Spleen (tissue), 11 donors: ENCODE measurements around the gene RUVBL1. TPM values are rescaled to one million over a fixed set of nuclear protein-coding genes. Genes with fewer than 3 reads are reported as not detected.

Experiments used
- DNase-seq: peaks from one replicate; pipeline ENCODE4 v3.0.0-alpha.2; 2020
- H3K27ac ChIP-seq, 8 donors: fragments of 200-600 bp; sonication (generic) in 7 of 8; 1 replicate in 4 of 8; 2 replicates in 4 of 8; pipeline versions ENCODE4 v1.5.0 to v1.8.0; 2016 to 2021; ENCODE audit warnings: inconsistent platforms in 4 of 8, mild to moderate bottlenecking in 4 of 8, moderate library complexity in 1 of 8
- H3K27me3 ChIP-seq, 7 donors: fragments of 200-600 bp; sonication (generic) in 6 of 7; replicated peaks in 1 of 7; 1 replicate in 4 of 7; 2 replicates in 3 of 7; pipeline versions ENCODE4 v1.5.0 to v1.8.0; 2016 to 2021; ENCODE audit warnings: inconsistent platforms in 3 of 7, mild to moderate bottlenecking in 1 of 7
- H3K36me3 ChIP-seq, 6 donors: fragments of 200-600 bp; sonication (generic) in 5 of 6; 1 replicate in 4 of 6; 2 replicates in 2 of 6; pipeline versions ENCODE4 v1.5.0 to v1.8.0; 2016 to 2021; ENCODE audit warnings: inconsistent platforms in 2 of 6
- H3K4me1 ChIP-seq, 6 donors: fragments of 200-600 bp; sonication (generic) in 5 of 6; 1 replicate in 3 of 6; 2 replicates in 3 of 6; pipeline versions ENCODE4 v1.5.0 to v1.8.0; 2016 to 2021; ENCODE audit warnings: inconsistent platforms in 3 of 6
- H3K4me3 ChIP-seq, 8 donors: fragments of 200-600 bp; sonication (generic) in 7 of 8; 1 replicate in 4 of 8; 2 replicates in 4 of 8; pipeline versions ENCODE4 v1.5.0 to v1.8.0; 2016 to 2021; ENCODE audit warnings: inconsistent platforms in 4 of 8, mild to moderate bottlenecking in 4 of 8, moderate library complexity in 2 of 8
- H3K9me3 ChIP-seq, 8 donors: fragments of 200-600 bp; sonication (generic) in 7 of 8; 1 replicate in 4 of 8; 2 replicates in 4 of 8; pipeline versions ENCODE4 v1.5.0 to v1.8.0; 2016 to 2021; ENCODE audit warnings: inconsistent platforms in 4 of 8
- POLR2A ChIP-seq, 3 donors: fragments of 450-650 bp; IDR thresholded peaks; one replicate each; pipeline ENCODE4 v1.5.1; 2017; ENCODE audit warnings: antibody characterized with exemption in 3 of 3, mild to moderate bottlenecking in 1 of 3
- POLR2AphosphoS5 ChIP-seq, 3 donors: sonication (generic); formaldehyde crosslinking; IDR thresholded peaks; one replicate each; pipeline ENCODE4 v1.5.1; 2017; ENCODE audit warnings: antibody characterized with exemption in 3 of 3
- WGBS, 5 donors: extraction: QIAGEN DNeasy Blood & Tissue Kit in 3 of 5; methylation state at CpG; one replicate each; pipeline versions ENCODE4 v1.1.5 to v1.1.7; 2013 to 2018; 5-methylcytosine and 5-hydroxymethylcytosine counted together
- intact Hi-C: fragments of 100-400 bp; cut with DNase I; formaldehyde crosslinking; loops from one replicate; pipeline ENCODE4 v1.15.0; 2023; ENCODE audit warnings: low total_unique reads
- polyA plus RNA-seq, 3 donors: library from polyadenylated mRNA; stranded (reverse); fragments of 200-250 nt; gene quantifications; one replicate each; pipeline ENCODE4 v1.2.1, GENCODE V29; 2013
- total RNA-seq, 7 donors: library from RNA; depleted of rRNA in 3 of 7; stranded (reverse); fragments of >200 nt in 3 of 7; fragmentation: NEBNext Ultra II Directional in 4 of 7; extraction: Animal tissue kit (Norgen Biotek cat#: 25700) in 4 of 7; gene quantifications; one replicate each; pipeline versions ENCODE4 v1.1.0 to v1.2.1, GENCODE V29; 2016 to 2021
- TF ChIP-seq, protein P1 (sequence below), 11 experiments: fragments of 200-600 bp in 7 of 11; fragments of 450-650 bp in 4 of 11; sonication (generic) in 4 of 11; IDR thresholded peaks in 8 of 11; conservative IDR thresholded peaks in 3 of 11; 1 replicate in 7 of 11; 2 replicates in 4 of 11; pipeline versions ENCODE4 v1.4.0 to v1.8.0; 2016 to 2021; ENCODE audit warnings: antibody characterized with exemption in 11 of 11, inconsistent platforms in 4 of 11, mild to moderate bottlenecking in 1 of 11
- donor health status: healthy with polysubstance abuse.
- donor health status: DM: no; HTN: no; CAD: no; lungs with moderate emphysema.
- donor health status: DM: no; HTN: no; CAD: no.
- donor health status: Bipolar disorder and iron deficiency.
- donor health status: healthy.
- donor health status: DM: no; HTN: no; CAD: no.
- donor health status: DM: yes; HTN: yes; CAD: no.

The RUVBL1 gene
- total and polyA plus RNA-seq, 10 donors: 21.6 to 36.4 (median 29.4) TPM

DNA sequence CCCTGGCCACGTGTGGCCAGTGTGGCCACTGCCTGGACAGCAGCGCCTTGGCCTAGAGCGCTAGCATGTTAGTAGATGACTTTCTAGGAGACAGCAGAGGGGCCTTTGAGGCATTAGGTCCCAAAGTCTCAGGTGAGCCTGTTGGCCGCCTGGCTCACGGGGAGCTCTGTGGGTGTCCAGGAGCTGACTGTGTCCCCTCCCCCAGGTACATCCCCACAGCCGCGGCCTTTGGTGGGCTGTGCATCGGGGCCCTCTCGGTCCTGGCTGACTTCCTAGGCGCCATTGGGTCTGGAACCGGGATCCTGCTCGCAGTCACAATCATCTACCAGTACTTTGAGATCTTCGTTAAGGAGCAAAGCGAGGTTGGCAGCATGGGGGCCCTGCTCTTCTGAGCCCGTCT lies 54.3 kb downstream of the RUVBL1 start:
- 90 to 97% (median 94%) methylated on average over 15 of the region's 15 CpGs for WGBS, 5 donors
- Histone ChIP-seq H3K9me3 (no peaks in the 10 kb centered on the region), H3K36me3 (peaks cover 2 to 95% (median 88%) of the 10 kb centered on the region in 6 donors), H3K27me3 (no peaks in the 10 kb centered on the region), H3K4me3 (no peak overlapping the region), H3K27ac (no peak overlapping the region), H3K4me1 (peaks cover 0 to 25% (median 5%) of the 10 kb centered on the region in 6 donors)
- intact Hi-C loops: no loop called here
- TF ChIP-seq POLR2AphosphoS5 (IDR thresholded peaks at IDR 0.05) (peak in 2 of 3 donors; percentile 9 to 65), POLR2A (IDR thresholded peaks at IDR 0.05) (no peak)
- TF ChIP-seq, protein P1, sequence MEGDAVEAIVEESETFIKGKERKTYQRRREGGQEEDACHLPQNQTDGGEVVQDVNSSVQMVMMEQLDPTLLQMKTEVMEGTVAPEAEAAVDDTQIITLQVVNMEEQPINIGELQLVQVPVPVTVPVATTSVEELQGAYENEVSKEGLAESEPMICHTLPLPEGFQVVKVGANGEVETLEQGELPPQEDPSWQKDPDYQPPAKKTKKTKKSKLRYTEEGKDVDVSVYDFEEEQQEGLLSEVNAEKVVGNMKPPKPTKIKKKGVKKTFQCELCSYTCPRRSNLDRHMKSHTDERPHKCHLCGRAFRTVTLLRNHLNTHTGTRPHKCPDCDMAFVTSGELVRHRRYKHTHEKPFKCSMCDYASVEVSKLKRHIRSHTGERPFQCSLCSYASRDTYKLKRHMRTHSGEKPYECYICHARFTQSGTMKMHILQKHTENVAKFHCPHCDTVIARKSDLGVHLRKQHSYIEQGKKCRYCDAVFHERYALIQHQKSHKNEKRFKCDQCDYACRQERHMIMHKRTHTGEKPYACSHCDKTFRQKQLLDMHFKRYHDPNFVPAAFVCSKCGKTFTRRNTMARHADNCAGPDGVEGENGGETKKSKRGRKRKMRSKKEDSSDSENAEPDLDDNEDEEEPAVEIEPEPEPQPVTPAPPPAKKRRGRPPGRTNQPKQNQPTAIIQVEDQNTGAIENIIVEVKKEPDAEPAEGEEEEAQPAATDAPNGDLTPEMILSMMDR (IDR thresholded peaks at IDR 0.05 in 8 of 11, conservative IDR thresholded peaks at IDR 0.05 in 3 of 11): no peak
- peak; percentile 49 for DNase-seq

DNA sequence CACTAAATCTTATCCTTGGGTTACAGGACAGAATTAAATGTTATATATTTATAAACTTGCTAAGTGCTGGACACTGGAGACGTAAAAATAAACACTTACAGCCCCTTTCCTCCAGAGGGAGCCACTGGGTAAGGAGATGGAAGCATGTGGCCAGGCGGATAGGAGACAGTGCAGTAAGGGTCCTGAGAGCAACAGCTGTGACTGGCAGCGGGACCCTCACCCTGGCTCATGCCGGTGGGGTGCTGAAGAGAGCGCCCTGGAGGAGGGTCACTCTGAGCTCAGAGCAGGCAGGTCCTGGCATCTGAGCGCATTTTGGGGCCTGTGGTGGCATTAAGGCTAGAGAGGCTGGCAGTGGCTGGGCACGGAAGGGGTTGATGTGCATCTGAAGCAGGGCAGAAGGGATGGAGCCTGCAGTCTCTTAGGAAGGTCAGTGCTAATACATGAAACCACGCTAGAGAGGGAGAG lies 55.4 kb downstream of the RUVBL1 start:
- intact Hi-C loops: no loop called here
- TF ChIP-seq POLR2AphosphoS5 (IDR thresholded peaks at IDR 0.05) (peak in 2 of 3 donors; percentile 40 to 67), POLR2A (IDR thresholded peaks at IDR 0.05) (no peak)
- TF ChIP-seq, protein P1 (IDR thresholded peaks at IDR 0.05 in 8 of 11, conservative IDR thresholded peaks at IDR 0.05 in 3 of 11): peak in 9 of 11 experiments; percentile 8 to 63 (median 43)
- no peaks in the 10 kb centered on the region for H3K9me3 ChIP-seq
- no peak overlapping the region for H3K27ac ChIP-seq
- WGBS, 5 donors: 84 to 95% (median 88%) methylated on average over 8 of the region's 8 CpGs
- no peak overlapping the region for H3K4me3 ChIP-seq
- H3K27me3 ChIP-seq: no peaks in the 10 kb centered on the region
- peaks cover 0 to 14% (median 2%) of the 10 kb centered on the region in 6 donors for H3K4me1 ChIP-seq
- peak; percentile 67 for DNase-seq
- peaks cover 5 to 100% (median 97%) of the 10 kb centered on the region in 6 donors for H3K36me3 ChIP-seq

- Histone ChIP-seq H3K27ac (no peak overlapping the region), H3K27me3 (no peaks in the 10 kb centered on the region), H3K4me1 (peaks cover 0 to 7% (median 0%) of the 10 kb centered on the region in 6 donors), H3K9me3 (no peaks in the 10 kb centered on the region), H3K36me3 (peaks cover 5 to 100% (median 100%) of the 10 kb centered on the region in 6 donors), H3K4me3 (no peak overlapping the region)
- TF ChIP-seq, protein P1 (IDR thresholded peaks at IDR 0.05 in 8 of 11, conservative IDR thresholded peaks at IDR 0.05 in 3 of 11): no peak
- TF ChIP-seq POLR2A (IDR thresholded peaks at IDR 0.05): no peak
- TF ChIP-seq POLR2AphosphoS5 (IDR thresholded peaks at IDR 0.05): no peak
- intact Hi-C loops: no loop called here
- WGBS, 5 donors: 68 to 82% (median 72%) methylated on average over 7 of the region's 7 CpGs
- no peak for DNase-seq
Observed at GRCh38 chr3:128067489-128067888, 56.1 kb downstream of the RUVBL1 start.

DNA sequence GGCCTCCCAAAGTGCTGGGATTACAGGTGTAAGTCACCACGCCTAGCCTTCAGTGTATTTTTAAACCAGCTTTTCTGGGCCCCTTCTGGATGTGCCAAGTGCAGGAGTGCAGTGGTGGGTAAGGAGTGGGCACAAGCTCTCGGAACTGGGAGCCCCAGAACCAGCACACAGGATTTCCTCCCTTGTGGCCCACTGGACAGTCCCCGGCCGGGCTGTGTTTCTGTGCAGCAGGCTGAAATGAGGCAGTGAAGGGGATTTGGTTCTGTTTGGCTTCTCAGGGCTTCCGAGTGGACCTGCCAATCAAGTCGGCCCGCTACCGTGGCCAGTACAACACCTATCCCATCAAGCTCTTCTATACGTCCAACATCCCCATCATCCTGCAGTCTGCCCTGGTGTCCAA lies 56.9 kb downstream of the RUVBL1 start:
- DNase-seq: peak; percentile 47
- Histone ChIP-seq H3K27me3 (no peaks in the 10 kb centered on the region), H3K4me3 (no peak overlapping the region), H3K4me1 (peaks cover 0 to 2% (median 0%) of the 10 kb centered on the region in 6 donors), H3K36me3 (peaks cover 11 to 100% (median 100%) of the 10 kb centered on the region in 6 donors), H3K27ac (no peak overlapping the region), H3K9me3 (no peaks in the 10 kb centered on the region)
- intact Hi-C loops: no loop called here
- WGBS, 5 donors: 92 to 95% (median 94%) methylated on average over 9 of the region's 9 CpGs
- TF ChIP-seq POLR2A (IDR thresholded peaks at IDR 0.05) (no peak), POLR2AphosphoS5 (IDR thresholded peaks at IDR 0.05) (no peak)
- TF ChIP-seq, protein P1 (IDR thresholded peaks at IDR 0.05 in 8 of 11, conservative IDR thresholded peaks at IDR 0.05 in 3 of 11): no peak
